Activated CD4-positive, alpha-beta T cell treated with anti-CD3 and anti-CD28 coated beads, Interleukin-2, amount 10 ng/mL, durations not matched to agents 7 days and 5 days (primary cell): ENCODE results near the gene VPS35L. TPM values are rescaled to one million over a fixed set of nuclear protein-coding genes. Genes with fewer than 3 reads are reported as not detected.
A peak's percentile ranks its signal among the peaks of the same experiment; 100 is the strongest.

Experiments
- CTCF ChIA-PET: fragments of 350-600 bp; sonication (Branson Sonifier 250); formaldehyde crosslinking; loops from one replicate; lab custom pipeline; 2021; ENCODE audit warnings: antibody characterized with exemption; lab: Charles Lee
- POLR2A ChIA-PET: fragments of 350-600 bp; sonication (Branson Sonifier 250); formaldehyde crosslinking; loops from one replicate; lab custom pipeline; 2021; ENCODE audit warnings: antibody characterized with exemption; lab: Charles Lee
- DNase-seq: peaks from one replicate; pipeline ENCODE4 v3.0.0-alpha.2; 2020
- H3K27ac Mint-ChIP-seq: one replicate; pipeline ENCODE4 v1.8.0; 2021; ENCODE audit warnings: mild to moderate bottlenecking, moderate library complexity, mixed read lengths
- H3K27me3 Mint-ChIP-seq: one replicate; pipeline ENCODE4 v1.8.0; 2021; ENCODE audit warnings: mixed read lengths
- H3K36me3 Mint-ChIP-seq: one replicate; pipeline ENCODE4 v1.8.0; 2021; ENCODE audit warnings: low read depth, mixed read lengths
- H3K4me1 Mint-ChIP-seq: one replicate; pipeline ENCODE4 v1.8.0; 2021; ENCODE audit warnings: mixed read lengths
- H3K4me3 Mint-ChIP-seq: one replicate; pipeline ENCODE4 v1.8.0; 2021; ENCODE audit warnings: mild to moderate bottlenecking, moderate library complexity, mixed read lengths
- H3K9me3 Mint-ChIP-seq: one replicate; pipeline ENCODE4 v1.8.0; 2021; ENCODE audit warnings: mixed read lengths
- total RNA-seq, 2 experiments: library from RNA; stranded (reverse); gene quantifications; one replicate each; pipeline ENCODE4 v1.2.3, GENCODE V29; 2021

The VPS35L gene
- total RNA-seq, 2 experiments from 2014 or later: 59.3 to 59.6 TPM

DNA sequence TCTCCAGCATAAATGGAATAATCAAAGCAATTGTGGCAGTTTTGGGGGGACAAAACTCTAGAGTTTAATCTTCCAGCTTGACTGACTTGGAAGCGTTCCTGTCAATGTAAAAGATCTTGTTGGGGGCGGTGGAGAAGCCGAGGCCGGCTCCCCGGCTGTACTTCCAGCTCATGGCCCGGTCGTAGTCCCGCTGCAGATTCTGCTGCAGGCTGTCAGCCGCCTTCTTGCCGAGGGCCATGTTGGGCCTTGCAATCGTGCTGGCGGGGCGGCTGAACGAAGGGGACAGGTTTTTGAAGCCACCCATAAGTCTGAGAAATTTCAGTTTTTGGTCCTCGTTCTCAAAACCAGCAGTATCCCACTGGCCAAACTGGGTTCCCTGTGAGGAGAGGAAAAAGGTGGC, 151.3 kb downstream of the VPS35L start:
- Mint-ChIP-seq H3K27me3 (no peaks in the 10 kb centered on the region), H3K27ac (no peak overlapping the region), H3K9me3 (no peaks in the 10 kb centered on the region), H3K36me3 (peaks cover 51% of the 10 kb centered on the region), H3K4me1 (peaks cover 2% of the 10 kb centered on the region), H3K4me3 (no peak overlapping the region)
- POLR2A ChIA-PET: no interaction called here
- no peak for DNase-seq
- CTCF ChIA-PET: interaction anchor here (0.8 kb wide), 1 partner anchor 8 kb away, joined by 4 read pairs; no protein-coding TSS in a partner anchor

DNA sequence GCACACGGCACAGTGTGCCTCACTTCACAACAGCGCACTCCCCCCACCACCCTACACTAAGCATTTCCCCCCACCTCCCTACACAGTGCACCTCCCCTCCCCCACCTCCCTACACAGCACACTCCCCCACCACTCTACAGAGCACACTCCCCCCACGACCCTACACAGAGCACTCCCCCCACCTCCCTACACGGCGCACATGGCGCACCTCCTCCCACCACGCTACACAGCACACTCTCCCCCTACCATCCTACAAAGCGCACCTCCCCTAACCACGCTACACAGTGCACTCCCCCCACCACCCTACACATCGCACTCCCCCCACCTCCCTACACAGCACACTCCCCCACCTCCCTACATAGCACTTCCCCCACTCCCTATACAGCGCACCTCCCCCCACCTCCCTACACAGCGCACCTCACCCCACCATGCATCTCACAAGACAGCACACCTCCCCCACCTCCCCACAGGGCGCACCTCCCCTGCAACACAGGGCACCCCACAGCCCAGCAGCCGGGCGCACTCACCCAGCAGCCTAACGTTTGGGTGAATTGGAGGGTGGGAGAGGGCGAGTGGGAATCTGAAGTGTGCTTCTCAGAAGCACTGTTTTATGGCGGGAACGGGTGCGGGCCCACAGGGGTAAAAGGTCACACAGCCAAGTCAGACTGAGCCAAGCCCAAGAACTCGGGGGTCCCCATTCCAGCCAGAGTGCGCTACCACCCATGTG, 152.2 kb downstream of the VPS35L start:
- peaks cover 47% of the 10 kb centered on the region for H3K36me3 Mint-ChIP-seq
- H3K9me3 Mint-ChIP-seq: no peaks in the 10 kb centered on the region
- H3K27me3 Mint-ChIP-seq: no peaks in the 10 kb centered on the region
- ChIA-PET POLR2A (no interaction called here), CTCF (no interaction called here)
- H3K27ac Mint-ChIP-seq: no peak overlapping the region
- peaks cover 2% of the 10 kb centered on the region for H3K4me1 Mint-ChIP-seq
- DNase-seq: no peak
- no peak overlapping the region for H3K4me3 Mint-ChIP-seq

DNA sequence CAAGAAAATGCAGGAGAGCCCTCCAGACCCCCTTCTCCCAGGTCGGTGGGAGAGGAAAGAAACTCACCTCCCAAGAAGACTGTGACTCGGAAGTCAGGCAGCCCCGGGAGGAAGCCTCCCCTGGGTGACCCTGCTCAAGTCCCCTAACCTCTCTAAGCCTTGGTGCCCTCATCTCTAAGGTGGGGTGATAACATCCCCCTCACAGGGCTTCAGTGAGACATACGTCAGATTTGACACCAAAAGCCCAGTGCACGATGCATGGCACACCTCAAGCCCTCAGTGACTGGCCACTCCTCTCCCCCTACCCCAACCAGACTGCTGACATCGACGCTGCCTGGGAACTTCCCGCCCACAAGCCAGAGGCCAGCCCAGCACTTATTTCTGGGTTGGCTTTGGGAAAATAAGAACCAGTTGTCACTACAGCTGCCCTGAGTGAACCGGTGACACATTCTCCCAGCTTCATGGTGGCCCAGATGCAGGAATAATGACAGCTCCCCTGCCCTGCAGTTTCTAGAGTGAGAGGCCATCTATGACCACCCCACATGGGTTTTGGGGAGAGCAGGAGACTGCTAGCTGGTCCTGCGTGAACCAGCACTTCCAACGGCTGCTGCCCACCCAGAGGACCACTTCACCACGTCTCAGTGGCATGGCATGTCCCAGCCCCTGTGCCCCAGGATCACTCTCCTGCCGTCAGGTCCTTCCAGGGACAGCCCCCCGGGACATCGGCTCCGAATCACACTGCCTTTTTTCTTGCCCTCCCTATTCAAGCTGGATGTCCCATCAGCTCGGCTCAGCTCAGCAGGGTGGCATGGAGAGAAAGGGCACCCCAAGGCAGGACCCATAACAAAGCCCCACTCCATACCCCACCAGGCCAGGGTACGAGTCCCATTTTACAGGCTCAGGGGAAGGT, 153.0 kb downstream of the VPS35L start:
- H3K27me3 Mint-ChIP-seq: no peaks in the 10 kb centered on the region
- ChIA-PET CTCF (no interaction called here), POLR2A (no interaction called here)
- no peak for DNase-seq
- peak overlapping the region; percentile 68 for H3K27ac Mint-ChIP-seq
- no peak overlapping the region for H3K4me3 Mint-ChIP-seq
- no peaks in the 10 kb centered on the region for H3K9me3 Mint-ChIP-seq
- H3K36me3 Mint-ChIP-seq: peaks cover 41% of the 10 kb centered on the region
- H3K4me1 Mint-ChIP-seq: peaks cover 2% of the 10 kb centered on the region

DNA sequence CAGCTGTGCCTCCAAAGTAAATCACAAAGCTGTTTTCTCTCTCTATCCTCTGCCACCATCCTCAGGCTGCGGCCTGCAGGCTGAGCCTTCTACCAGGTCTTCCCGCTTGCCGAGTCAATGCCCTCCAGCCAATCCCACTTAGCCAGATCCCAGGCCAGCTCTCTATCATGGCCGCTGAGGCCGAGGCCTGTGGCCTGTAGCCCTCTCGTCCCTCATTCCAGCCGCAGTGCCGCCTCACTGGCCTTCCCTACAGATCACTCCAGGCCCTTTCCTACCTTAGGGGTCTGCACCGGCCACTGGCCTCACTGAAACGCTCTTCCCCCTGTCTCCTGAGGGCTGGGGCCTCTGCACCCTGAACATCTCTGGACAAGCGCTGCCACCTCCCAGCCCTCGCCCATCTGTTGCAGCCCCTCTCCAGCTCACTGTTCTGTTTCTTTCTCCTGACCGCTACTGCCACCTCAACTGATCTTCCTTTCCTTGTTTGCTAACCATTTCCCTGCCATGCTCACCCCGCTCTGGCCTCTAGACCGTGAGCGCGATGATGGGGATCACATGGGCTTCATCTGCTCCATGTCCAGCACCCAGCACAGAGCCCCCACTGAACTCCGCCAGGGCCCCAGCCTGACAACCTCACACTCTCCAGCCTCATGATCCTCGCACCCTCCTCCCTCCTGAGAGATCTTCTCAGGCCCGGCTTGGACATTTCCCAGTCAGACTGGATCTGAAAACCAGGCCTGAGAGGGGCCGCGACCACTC, 154.1 kb downstream of the VPS35L start:
- CTCF ChIA-PET: interaction anchor here (1.6 kb wide), 1 partner anchor 10 kb away, joined by 3 read pairs; no protein-coding TSS in a partner anchor
- H3K4me1 Mint-ChIP-seq: peaks cover 2% of the 10 kb centered on the region
- H3K27me3 Mint-ChIP-seq: no peaks in the 10 kb centered on the region
- H3K4me3 Mint-ChIP-seq: no peak overlapping the region
- H3K9me3 Mint-ChIP-seq: no peaks in the 10 kb centered on the region
- H3K36me3 Mint-ChIP-seq: peaks cover 39% of the 10 kb centered on the region
- peak overlapping the region; percentile 64 for H3K27ac Mint-ChIP-seq
- DNase-seq: no peak
- POLR2A ChIA-PET: no interaction called here

GRCh38 chr16:19710191-19710908, 154.8 kb downstream of the VPS35L start:
- Mint-ChIP-seq H3K27me3 (no peaks in the 10 kb centered on the region), H3K9me3 (no peaks in the 10 kb centered on the region), H3K4me1 (peaks cover 2% of the 10 kb centered on the region), H3K27ac (no peak overlapping the region), H3K36me3 (peaks cover 37% of the 10 kb centered on the region), H3K4me3 (no peak overlapping the region)
- CTCF ChIA-PET: interaction anchor here (0.6 to 1.6 kb wide), 2 partner anchors 11 to 111 kb away, joined by 3 read pairs; no protein-coding TSS in a partner anchor
- POLR2A ChIA-PET: no interaction called here
- no peak for DNase-seq

- Mint-ChIP-seq H3K4me3 (no peak overlapping the region), H3K9me3 (no peaks in the 10 kb centered on the region), H3K36me3 (peaks cover 32% of the 10 kb centered on the region), H3K27ac (no peak overlapping the region), H3K4me1 (peaks cover 3% of the 10 kb centered on the region), H3K27me3 (no peaks in the 10 kb centered on the region)
- POLR2A ChIA-PET: no interaction called here
- CTCF ChIA-PET: interaction anchor here (0.5 to 1.6 kb wide), 3 partner anchors 11 to 127 kb away, joined by 3 to 4 read pairs (median 3); no protein-coding TSS in a partner anchor
- no peak for DNase-seq
Measured at GRCh38 chr16:19710991-19711545, 155.6 kb downstream of the VPS35L start.

- Mint-ChIP-seq H3K4me3 (no peak overlapping the region), H3K4me1 (peaks cover 9% of the 10 kb centered on the region), H3K27me3 (no peaks in the 10 kb centered on the region), H3K36me3 (peaks cover 31% of the 10 kb centered on the region), H3K27ac (no peak overlapping the region), H3K9me3 (no peaks in the 10 kb centered on the region)
- no peak for DNase-seq
- ChIA-PET POLR2A (no interaction called here), CTCF (interaction anchor here (0.5 kb wide), 1 partner anchor 128 kb away, joined by 4 read pairs; no protein-coding TSS in a partner anchor)
Measured at GRCh38 chr16:19711643-19712042, 156.1 kb downstream of the VPS35L start.

- H3K36me3 Mint-ChIP-seq: peaks cover 34% of the 10 kb centered on the region
- no peak for DNase-seq
- H3K9me3 Mint-ChIP-seq: no peaks in the 10 kb centered on the region
- no peak overlapping the region for H3K27ac Mint-ChIP-seq
- H3K4me1 Mint-ChIP-seq: peaks cover 14% of the 10 kb centered on the region
- no peaks in the 10 kb centered on the region for H3K27me3 Mint-ChIP-seq
- no peak overlapping the region for H3K4me3 Mint-ChIP-seq
- CTCF ChIA-PET: no interaction called here
- POLR2A ChIA-PET: no interaction called here
Measured at GRCh38 chr16:19712418-19713058, 157.0 kb downstream of the VPS35L start.

GRCh38 chr16:19713697-19714096, 158.2 kb downstream of the VPS35L start:
- Mint-ChIP-seq H3K27ac (no peak overlapping the region), H3K4me3 (no peak overlapping the region), H3K9me3 (no peaks in the 10 kb centered on the region), H3K36me3 (peaks cover 34% of the 10 kb centered on the region), H3K4me1 (peaks cover 14% of the 10 kb centered on the region), H3K27me3 (no peaks in the 10 kb centered on the region)
- no peak for DNase-seq
- ChIA-PET POLR2A (no interaction called here), CTCF (interaction anchor here (0.8 to 1.0 kb wide), 2 partner anchors 10 to 150 kb away, joined by 3 read pairs; no protein-coding TSS in a partner anchor)

- Mint-ChIP-seq H3K4me1 (peaks cover 17% of the 10 kb centered on the region), H3K4me3 (no peak overlapping the region), H3K27ac (no peak overlapping the region), H3K9me3 (no peaks in the 10 kb centered on the region), H3K27me3 (no peaks in the 10 kb centered on the region), H3K36me3 (peaks cover 22% of the 10 kb centered on the region)
- DNase-seq: no peak
- CTCF ChIA-PET: interaction anchor here (0.6 to 1.5 kb wide), 5 partner anchors 8 to 867 kb away, joined by 3 read pairs; no protein-coding TSS in a partner anchor
- POLR2A ChIA-PET: no interaction called here
Measured at GRCh38 chr16:19715566-19715965, 160.1 kb downstream of the VPS35L start.

- H3K4me1 Mint-ChIP-seq: peaks cover 17% of the 10 kb centered on the region
- POLR2A ChIA-PET: no interaction called here
Measured at GRCh38 chr16:19716183-19716582, 160.7 kb downstream of the VPS35L start.

More at GRCh38 chr16:19716183-19716582, 160.7 kb downstream of the VPS35L start:
- CTCF ChIA-PET: interaction anchor here (0.6 to 0.7 kb wide), 2 partner anchors 13 to 28 kb away, joined by 3 to 5 read pairs; no protein-coding TSS in a partner anchor
- Mint-ChIP-seq H3K36me3 (peaks cover 22% of the 10 kb centered on the region), H3K4me3 (peak overlapping the region; percentile 90), H3K27ac (no peak overlapping the region), H3K27me3 (no peaks in the 10 kb centered on the region), H3K9me3 (no peaks in the 10 kb centered on the region)
- DNase-seq: no peak
